Measurements from ENCODE around the gene TKFC. TPM values are rescaled to one million over a fixed set of nuclear protein-coding genes. Genes with fewer than 3 reads are reported as not detected.

Gene TKFC
- total RNA-seq, 1 experiment from 2014 or later = 82.3 TPM

GRCh38 chr11:61297746-61298145, 35.3 kb upstream of the TKFC start:
- no peak for DNase-seq (ENCODE audit: low spot score)
- no TSS peak for BruUV-seq (replicated peaks)
- Histone ChIP-seq H3K4me1 (ENCODE audit: insufficient read depth, low read length, poor library complexity, severe bottlenecking) (peaks cover 8% of the 10 kb centered on the region), H3K27ac (ENCODE audit: low read depth, low read length, poor library complexity, severe bottlenecking) (no peak overlapping the region), H3K27me3 (replicated peaks; ENCODE audit: insufficient read depth, low read depth, low read length, poor library complexity) (no peaks in the 10 kb centered on the region), H3K36me3 (ENCODE audit: insufficient read depth, low read length, poor library complexity, severe bottlenecking) (peaks cover 40% of the 10 kb centered on the region), H3K9me3 (ENCODE audit: low read depth, low read length, poor library complexity, severe bottlenecking) (no peaks in the 10 kb centered on the region), H3K4me3 (ENCODE audit: low read depth, low read length, poor library complexity, severe bottlenecking) (no peak overlapping the region)
- ChIA-PET POLR2A (ENCODE audit: low non-redundant PET) (interaction anchor here (0.6 kb wide), 1 partner anchor 14 kb away, joined by 4 read pairs; no protein-coding TSS in a partner anchor), CTCF (no interaction called here)
- intact Hi-C loops (cut with micrococcal nuclease; ENCODE audit: unreplicated experiment) = no loop called here
- TF ChIP-seq CTCF (conservative IDR thresholded peaks at IDR 0.05; ENCODE audit: low read depth, low read length) (no peak), EZH2 (IDR thresholded peaks at IDR 0.05; ENCODE audit: borderline replicate concordance, low read depth, low read length, poor library complexity, severe bottlenecking) (no peak)

DNA sequence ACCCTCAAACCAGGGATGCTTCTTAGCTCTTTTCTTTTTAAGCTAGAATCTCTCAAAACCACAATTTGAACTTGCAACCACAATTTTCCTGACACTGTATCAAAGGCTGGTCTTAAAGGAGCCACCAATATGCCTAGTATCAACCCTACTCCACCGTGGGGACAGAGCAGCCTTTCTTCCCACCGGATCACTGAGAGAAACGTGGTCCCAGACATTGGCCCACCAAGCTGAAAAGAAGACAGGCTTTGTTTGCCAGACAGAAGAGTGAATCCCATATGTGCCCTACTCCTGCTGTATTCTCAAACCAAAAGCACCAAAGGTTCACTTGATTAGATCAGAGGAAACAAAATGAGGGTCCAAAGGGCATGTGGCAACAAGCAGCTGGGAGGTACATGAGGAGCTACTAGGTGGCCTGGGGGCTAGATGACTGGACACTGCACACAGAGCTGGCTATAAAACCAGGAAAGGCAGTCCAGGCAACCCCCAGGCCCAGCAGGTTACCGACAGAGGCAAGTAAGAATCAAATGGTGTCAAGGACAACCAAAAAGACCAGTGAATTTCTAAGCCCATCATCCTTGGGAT, 34.3 kb upstream of the TKFC start:
- H3K4me3 ChIP-seq (ENCODE audit: low read depth, low read length, poor library complexity, severe bottlenecking) = no peak overlapping the region
- POLR2A ChIA-PET (ENCODE audit: low non-redundant PET) = no interaction called here
- H3K36me3 ChIP-seq (ENCODE audit: insufficient read depth, low read length, poor library complexity, severe bottlenecking) = peaks cover 50% of the 10 kb centered on the region
- TF ChIP-seq EZH2 (IDR thresholded peaks at IDR 0.05; ENCODE audit: borderline replicate concordance, low read depth, low read length, poor library complexity, severe bottlenecking) (no peak), CTCF (conservative IDR thresholded peaks at IDR 0.05; ENCODE audit: low read depth, low read length) (no peak)
- CTCF ChIA-PET = no interaction called here
- no peak for DNase-seq (ENCODE audit: low spot score)
- no peak overlapping the region for H3K27ac ChIP-seq (ENCODE audit: low read depth, low read length, poor library complexity, severe bottlenecking)
- peaks cover 3% of the 10 kb centered on the region for H3K4me1 ChIP-seq (ENCODE audit: insufficient read depth, low read length, poor library complexity, severe bottlenecking)
- no peaks in the 10 kb centered on the region for H3K9me3 ChIP-seq (ENCODE audit: low read depth, low read length, poor library complexity, severe bottlenecking)
- intact Hi-C loops (cut with micrococcal nuclease; ENCODE audit: unreplicated experiment) = no loop called here
- H3K27me3 ChIP-seq (replicated peaks; ENCODE audit: insufficient read depth, low read depth, low read length, poor library complexity) = no peaks in the 10 kb centered on the region
- BruUV-seq (replicated peaks) = no TSS peak

DNA sequence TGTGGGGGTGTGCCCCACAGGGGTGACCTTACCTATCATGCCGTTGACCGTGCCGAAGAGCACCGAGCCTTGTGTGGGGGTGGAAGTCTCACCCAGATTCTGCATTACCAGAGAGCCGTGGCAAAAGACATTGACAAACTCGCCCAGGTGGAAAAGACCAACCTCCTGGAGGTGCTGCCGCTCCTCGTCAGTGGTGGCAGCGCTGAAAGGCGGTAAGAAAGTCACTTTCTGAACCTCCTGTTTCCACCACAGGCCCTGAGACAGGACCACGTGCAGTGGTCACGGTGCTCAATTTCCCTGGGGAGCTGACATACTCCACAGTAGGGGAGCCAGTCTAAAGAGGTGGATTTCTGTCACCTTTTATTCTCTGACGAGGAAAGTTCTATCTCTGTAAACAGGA, 30.5 kb upstream of the TKFC start:
- TF ChIP-seq CTCF (conservative IDR thresholded peaks at IDR 0.05; ENCODE audit: low read depth, low read length) = no peak
- no peak for TF ChIP-seq EZH2 (IDR thresholded peaks at IDR 0.05; ENCODE audit: borderline replicate concordance, low read depth, low read length, poor library complexity, severe bottlenecking)
- ChIA-PET CTCF (no interaction called here), POLR2A (ENCODE audit: low non-redundant PET) (no interaction called here)
- H3K27ac ChIP-seq (ENCODE audit: low read depth, low read length, poor library complexity, severe bottlenecking) = no peak overlapping the region
- no peak for DNase-seq (ENCODE audit: low spot score)
- H3K4me1 ChIP-seq (ENCODE audit: insufficient read depth, low read length, poor library complexity, severe bottlenecking) = no peaks in the 10 kb centered on the region
- no peak overlapping the region for H3K4me3 ChIP-seq (ENCODE audit: low read depth, low read length, poor library complexity, severe bottlenecking)
- no peaks in the 10 kb centered on the region for H3K9me3 ChIP-seq (ENCODE audit: low read depth, low read length, poor library complexity, severe bottlenecking)
- intact Hi-C loops (cut with micrococcal nuclease; ENCODE audit: unreplicated experiment) = no loop called here
- no TSS peak for BruUV-seq (replicated peaks)
- H3K27me3 ChIP-seq (replicated peaks; ENCODE audit: insufficient read depth, low read depth, low read length, poor library complexity) = no peaks in the 10 kb centered on the region
- peaks cover 85% of the 10 kb centered on the region for H3K36me3 ChIP-seq (ENCODE audit: insufficient read depth, low read length, poor library complexity, severe bottlenecking)

Measured in A673 (cell line).